Motor neuron (in vitro differentiated cells): ENCODE data around the gene THADA. TPM values are rescaled to one million over a fixed set of nuclear protein-coding genes. Genes with fewer than 3 reads are reported as not detected.
"Not testable (repeated sequence)": the region's sequence is repeated elsewhere in the genome, so short reads cannot be mapped to it uniquely, and the experiment has no call there.

Experiments used
- ATAC-seq, 8 experiments: fragments of 200-7000 bp; cut with Tn5 transposase; replicated peaks in 6 of 8; 2 replicates each; pipeline ENCODE4 v1.8.0; 2021; ENCODE audit warnings: mild to moderate bottlenecking in 8 of 8, moderate library complexity in 8 of 8
- H3K27ac ChIP-seq, 2 donors: fragments of 250-450 bp; sonication (Bioruptor Pico); 2 replicates each; pipeline ENCODE4 v1.9.0; 2021; ENCODE audit warnings: antibody characterized with exemption in 2 of 2, mild to moderate bottlenecking in 2 of 2, moderate library complexity in 1 of 2
- H3K4me1 ChIP-seq, 2 donors: fragments of 250-450 bp; sonication (Bioruptor Pico); replicated peaks in 1 of 2; 2 replicates each; pipeline ENCODE4 v1.6.1; 2021; ENCODE audit warnings: antibody characterized with exemption in 2 of 2, mild to moderate bottlenecking in 2 of 2, moderate library complexity in 1 of 2
- H3K4me3 ChIP-seq, 5 donors: fragments of 250-450 bp; sonication (Bioruptor Pico); 2 replicates each; pipeline ENCODE4 v1.9.0; 2021; ENCODE audit warnings: antibody characterized with exemption in 5 of 5, mild to moderate bottlenecking in 5 of 5, moderate library complexity in 4 of 5
- WGBS, 10 experiments: fragments of 450-650 bp; shearing (Covaris generic); methylation state at CpG; one replicate each; pipeline ENCODE4 v1.0.0; 2022; 5-methylcytosine and 5-hydroxymethylcytosine counted together
- in situ Hi-C, 9 experiments: fragments of 400-800 bp; cut with MboI; loops; one replicate each; pipeline ENCODE4 v1.15.0; 2021; ENCODE audit warnings: low sequenced_read_pairs in 9 of 9, low pct_unique_long_range_greater_than_20kb in 2 of 9; ENCODE audit not compliant: unreplicated experiment in 9 of 9
- total RNA-seq, 8 experiments: library from RNA; unstranded; fragments of 300-600 nt; gene quantifications; 2 replicates each; pipeline versions ENCODE4 v1.2.3 to v1.2.4, GENCODE V29; 2022

Gene THADA, protein sequence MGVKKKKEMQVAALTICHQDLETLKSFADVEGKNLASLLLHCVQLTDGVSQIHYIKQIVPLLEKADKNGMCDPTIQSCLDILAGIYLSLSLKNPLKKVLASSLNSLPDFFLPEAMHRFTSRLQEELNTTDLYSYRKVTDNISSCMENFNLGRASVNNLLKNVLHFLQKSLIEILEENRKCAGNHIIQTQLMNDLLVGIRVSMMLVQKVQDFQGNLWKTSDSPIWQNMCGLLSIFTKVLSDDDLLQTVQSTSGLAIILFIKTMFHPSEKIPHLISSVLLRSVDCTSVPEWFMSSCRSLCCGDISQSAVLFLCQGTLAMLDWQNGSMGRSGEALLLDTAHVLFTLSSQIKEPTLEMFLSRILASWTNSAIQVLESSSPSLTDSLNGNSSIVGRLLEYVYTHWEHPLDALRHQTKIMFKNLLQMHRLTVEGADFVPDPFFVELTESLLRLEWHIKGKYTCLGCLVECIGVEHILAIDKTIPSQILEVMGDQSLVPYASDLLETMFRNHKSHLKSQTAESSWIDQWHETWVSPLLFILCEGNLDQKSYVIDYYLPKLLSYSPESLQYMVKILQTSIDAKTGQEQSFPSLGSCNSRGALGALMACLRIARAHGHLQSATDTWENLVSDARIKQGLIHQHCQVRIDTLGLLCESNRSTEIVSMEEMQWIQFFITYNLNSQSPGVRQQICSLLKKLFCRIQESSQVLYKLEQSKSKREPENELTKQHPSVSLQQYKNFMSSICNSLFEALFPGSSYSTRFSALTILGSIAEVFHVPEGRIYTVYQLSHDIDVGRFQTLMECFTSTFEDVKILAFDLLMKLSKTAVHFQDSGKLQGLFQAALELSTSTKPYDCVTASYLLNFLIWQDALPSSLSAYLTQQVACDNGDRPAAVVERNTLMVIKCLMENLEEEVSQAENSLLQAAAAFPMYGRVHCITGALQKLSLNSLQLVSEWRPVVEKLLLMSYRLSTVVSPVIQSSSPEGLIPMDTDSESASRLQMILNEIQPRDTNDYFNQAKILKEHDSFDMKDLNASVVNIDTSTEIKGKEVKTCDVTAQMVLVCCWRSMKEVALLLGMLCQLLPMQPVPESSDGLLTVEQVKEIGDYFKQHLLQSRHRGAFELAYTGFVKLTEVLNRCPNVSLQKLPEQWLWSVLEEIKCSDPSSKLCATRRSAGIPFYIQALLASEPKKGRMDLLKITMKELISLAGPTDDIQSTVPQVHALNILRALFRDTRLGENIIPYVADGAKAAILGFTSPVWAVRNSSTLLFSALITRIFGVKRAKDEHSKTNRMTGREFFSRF (N-terminal part only)
- total RNA-seq = 10 to 100 TPM; 10.4 to 33.6 (median 15.9) TPM

DNA sequence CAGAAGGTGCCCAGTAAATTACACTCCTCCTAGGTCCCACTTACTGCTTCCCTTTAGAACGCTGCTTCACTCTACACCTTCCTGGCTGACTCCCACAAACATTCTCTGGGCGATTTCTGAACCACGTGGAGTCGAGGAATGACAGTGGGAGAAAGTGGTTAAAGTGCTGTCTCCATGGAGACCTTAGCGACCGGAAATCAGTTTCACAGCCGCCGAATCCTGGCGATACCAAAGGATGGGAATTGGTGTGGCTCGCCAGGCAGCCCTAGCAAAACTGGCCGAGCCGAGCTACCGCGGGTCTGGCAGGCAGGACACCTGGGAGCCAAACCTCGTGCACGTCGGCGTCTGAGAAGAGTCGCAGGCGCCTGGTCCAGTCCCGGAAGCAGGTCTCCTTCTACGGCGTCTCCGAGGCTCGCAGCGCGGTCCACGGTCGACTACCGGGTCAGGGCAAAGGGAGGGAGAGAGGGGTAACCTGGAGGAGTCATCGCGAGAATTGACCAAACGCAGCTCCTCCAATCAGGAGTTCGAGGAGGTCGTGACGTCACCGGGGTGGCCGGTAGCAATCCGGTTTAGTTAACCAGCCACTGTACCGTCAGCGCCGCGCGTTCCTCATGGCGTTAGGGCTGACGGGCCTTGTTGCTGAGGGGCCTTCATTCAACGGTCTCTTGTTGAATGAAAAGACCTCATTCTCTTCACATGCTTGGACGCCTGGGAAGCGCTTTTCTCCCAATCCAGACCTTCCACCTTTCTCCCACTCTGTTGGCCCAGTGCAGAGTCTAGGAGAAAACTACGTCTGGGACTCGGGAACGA, at the start of gene THADA:
Gene THADA, minus strand, starts transcription at position 436 of the 810 bp plus-strand sequence. CDS start 3,646 bp downstream, outside the sequence.
- in situ Hi-C loops = no loop called here
- peak; percentile 94 to 98 (median 97) for ATAC-seq
- H3K4me3 ChIP-seq = peak within 1 kb of the TSS; percentile 86 to 98 (median 96)
- H3K4me1 ChIP-seq = peaks cover 5 to 12% of the 10 kb centered on the region in 2 donors
- 0 to 13% (median 3%) methylated on average over 4 to 25 of the region's 52 CpGs; no CpG with 5 or more reads in 1 of the 10 experiments for WGBS, 10 experiments
- peak within 1 kb of the TSS; percentile 95 to 96 for H3K27ac ChIP-seq

DNA sequence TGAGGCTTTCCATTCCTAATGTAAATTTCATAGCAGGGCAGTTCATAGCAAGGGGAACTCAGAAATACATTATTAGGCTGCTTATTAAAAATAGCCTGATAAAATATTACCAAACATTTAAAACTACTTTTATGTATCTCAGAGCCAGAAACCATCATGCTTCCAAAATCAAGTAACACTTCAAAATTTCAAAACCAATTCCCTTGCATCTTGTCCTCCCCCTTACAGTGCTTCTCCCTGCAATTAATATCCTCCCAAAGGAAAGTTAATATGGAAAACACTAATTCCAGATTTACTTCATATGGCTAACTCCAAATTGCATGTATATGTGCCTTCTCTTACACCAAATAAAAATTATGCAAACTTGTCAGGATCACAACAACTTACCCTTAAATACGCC, 47.8 kb upstream of the THADA start:
- Histone ChIP-seq H3K27ac (no peak overlapping the region), H3K4me3 (no peak overlapping the region), H3K4me1 (peaks cover 0 to 3% of the 10 kb centered on the region in 2 donors)
- no peak for ATAC-seq
- in situ Hi-C loops = loop anchor here in 1 of 9 experiments (25.0 kb wide), 1 partner anchor 119 kb away; the partner anchor contains the start of gene DYNC2LI1
- 78 to 100% (median 100%) methylated on average over 1 of the region's 1 CpG; no CpG with 5 or more reads in 4 of the 10 experiments for WGBS, 10 experiments

DNA sequence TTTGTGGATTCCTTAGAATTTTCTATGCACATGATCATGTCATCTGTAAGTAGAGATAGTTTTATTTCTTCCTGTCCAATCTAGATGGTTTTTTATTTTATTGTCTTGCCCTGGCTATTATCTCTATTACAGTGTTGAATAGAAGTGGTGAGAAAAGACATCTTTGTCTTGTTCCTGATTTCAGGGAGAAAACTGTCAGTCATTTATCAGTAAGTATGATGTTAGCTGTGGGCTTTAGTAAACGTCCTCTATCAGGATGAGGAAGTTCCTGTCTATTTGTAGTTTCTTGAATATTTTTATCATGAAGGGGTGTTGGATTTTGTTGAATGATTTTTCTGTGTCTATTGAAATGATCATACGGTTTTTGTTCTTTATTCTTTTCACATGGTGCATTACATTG, 46.5 kb upstream of the THADA start:
- H3K4me1 ChIP-seq = peaks cover 0 to 3% of the 10 kb centered on the region in 2 donors
- no peak for ATAC-seq
- H3K4me3 ChIP-seq = no peak overlapping the region
- 15 to 90% (median 59%) methylated on average over 2 of the region's 2 CpGs for WGBS, 10 experiments
- in situ Hi-C loops = loop anchor here in 1 of 9 experiments (25.0 kb wide), 1 partner anchor 120 kb away; the partner anchor contains the start of gene DYNC2LI1
- no peak overlapping the region for H3K27ac ChIP-seq

DNA sequence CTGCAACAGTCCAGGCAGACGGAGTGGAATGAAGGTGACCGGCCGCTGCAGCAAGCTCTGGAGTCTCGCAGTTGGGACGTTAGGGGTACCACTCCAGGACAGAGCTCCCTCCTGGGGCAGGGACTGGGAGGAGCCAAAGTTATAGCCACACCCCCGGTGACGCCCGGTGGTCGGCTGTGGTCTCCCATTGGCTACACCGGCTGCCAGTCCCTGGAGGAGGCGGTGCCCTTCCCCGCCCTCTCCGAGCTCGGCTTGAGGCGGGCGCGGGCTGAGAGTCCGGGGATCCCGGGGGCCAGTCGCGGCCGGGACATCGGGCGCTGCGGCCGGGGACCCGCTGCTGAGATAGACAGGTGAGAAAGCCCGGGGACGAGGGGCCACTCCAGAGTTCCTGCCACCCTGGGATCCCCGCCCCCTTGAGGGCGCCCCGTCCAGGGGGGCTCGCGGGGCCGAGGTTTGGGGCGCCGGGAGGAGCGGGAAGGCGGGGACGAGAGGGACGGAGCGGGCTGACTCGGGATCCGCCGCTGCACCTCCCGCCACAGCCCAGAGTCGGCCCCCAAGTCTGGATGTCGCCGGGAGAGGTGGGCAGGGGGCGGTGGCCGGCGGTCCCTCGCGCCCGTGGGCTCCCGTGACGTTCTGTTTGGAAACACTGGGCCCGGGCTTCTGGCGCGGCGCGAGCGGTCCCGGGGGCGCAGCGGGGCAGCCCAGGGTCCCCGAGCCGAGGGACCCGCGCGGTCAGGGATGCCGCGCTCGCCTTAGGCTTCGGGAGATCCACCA, 41.4 kb upstream of the THADA start, which contains the start of gene PLEKHH2:
Gene PLEKHH2, plus strand, starts transcription at position 231 of the 774 bp plus-strand sequence. CDS start 7,414 bp downstream, outside the sequence.
- peak; percentile 94 to 99 (median 98) for ATAC-seq
- in situ Hi-C loops = loop anchor here in 1 of 9 experiments (25.0 kb wide), 1 partner anchor 125 kb away; the partner anchor contains the start of gene DYNC2LI1
- WGBS, 10 experiments = 0 to 6% (median 0%) methylated on average over 1 to 14 of the region's 75 CpGs; no CpG with 5 or more reads in 5 of the 10 experiments
- no peaks in the 10 kb centered on the region for H3K4me1 ChIP-seq
- H3K4me3 ChIP-seq = peak within 1 kb of the TSS; percentile 55 to 97 (median 69)
- H3K27ac ChIP-seq = no peak within 1 kb of the TSS

DNA sequence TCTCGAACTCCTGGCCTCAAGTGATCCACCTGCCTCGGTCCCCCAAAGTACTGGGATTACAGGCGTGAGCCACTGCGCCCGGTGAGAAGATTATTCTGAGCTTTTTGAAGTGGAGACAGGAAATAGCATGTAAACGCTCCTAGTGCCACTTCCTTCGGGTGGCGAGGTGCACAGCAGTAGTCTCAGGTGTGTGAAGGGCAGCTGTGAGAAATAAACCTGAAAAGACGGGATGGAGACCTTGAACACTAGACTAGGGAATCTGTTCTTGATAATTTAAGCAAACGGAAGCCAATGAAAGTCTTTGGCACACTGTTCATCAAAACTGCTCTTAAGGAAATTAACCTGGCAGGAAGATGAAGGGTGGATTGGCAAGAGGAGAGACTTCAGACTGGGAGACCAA, 40.8 kb upstream of the THADA start:
- Histone ChIP-seq H3K4me3 (peak overlapping the region; percentile 55 to 97 (median 69)), H3K27ac (no peak overlapping the region), H3K4me1 (no peaks in the 10 kb centered on the region)
- in situ Hi-C loops = loop anchor here in 1 of 9 experiments (25.0 kb wide), 1 partner anchor 126 kb away; the partner anchor contains the start of gene DYNC2LI1
- ATAC-seq = no peak
- WGBS, 10 experiments = 0 to 80% (median 29%) methylated on average over 1 to 9 of the region's 10 CpGs; no CpG with 5 or more reads in 4 of the 10 experiments

DNA sequence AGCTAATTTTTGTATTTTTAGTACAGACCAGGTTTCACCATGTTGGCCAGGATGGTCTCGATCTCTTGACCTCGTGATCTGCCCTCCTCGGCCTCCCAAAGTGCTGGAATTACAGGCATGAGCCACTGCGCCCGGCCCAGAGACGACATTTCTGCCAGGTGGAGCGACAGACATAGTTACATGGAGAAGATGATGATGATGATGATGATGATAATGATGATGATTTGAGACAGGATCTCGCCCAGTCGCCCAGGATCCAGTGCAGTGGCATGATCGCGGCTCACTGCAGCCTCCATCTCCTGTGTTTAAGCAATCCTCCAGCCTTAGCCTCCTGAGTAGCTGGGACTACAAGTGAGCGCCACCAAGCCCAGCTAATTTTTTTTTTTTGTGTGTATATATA, 40.3 kb upstream of the THADA start:
- ATAC-seq = not testable (repeated sequence)
- in situ Hi-C loops = loop anchor here in 1 of 9 experiments (25.0 kb wide), 1 partner anchor 126 kb away; the partner anchor contains the start of gene DYNC2LI1
- WGBS, 10 experiments = 80 to 100% (median 100%) methylated on average over 2 to 8 of the region's 12 CpGs; no CpG with 5 or more reads in 5 of the 10 experiments

DNA sequence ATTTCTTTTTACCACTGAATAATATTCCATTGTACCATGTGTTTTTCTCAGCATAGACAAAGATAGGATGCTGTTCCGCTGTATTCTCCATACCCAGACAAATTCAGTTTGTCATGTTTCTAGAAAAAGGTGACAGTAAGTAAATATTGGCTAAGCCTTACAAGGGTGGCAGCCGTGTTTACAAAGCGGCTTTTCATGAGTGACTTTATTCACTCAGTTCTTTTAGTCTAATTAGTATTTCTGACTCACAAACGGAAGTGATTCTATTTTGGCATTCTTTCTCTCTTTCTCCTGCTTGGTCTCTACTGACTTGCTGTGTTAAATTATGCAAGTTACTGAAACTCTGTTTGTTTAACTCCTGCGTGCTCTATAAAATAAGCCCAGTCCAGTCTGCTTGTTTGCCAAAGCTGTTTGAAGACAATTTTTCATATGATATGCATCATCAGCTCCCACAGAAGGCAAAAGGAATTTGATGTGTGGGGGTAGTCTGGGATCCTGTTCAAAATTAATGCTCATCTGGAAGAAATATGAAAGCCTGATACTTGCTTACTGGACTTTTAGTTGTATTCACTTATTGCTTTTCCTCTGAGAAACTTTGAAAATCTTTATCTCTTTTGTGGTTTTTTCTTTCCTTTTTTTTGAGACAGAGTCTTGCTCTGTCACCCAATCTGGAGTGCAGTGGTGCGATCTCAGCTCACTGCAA, 38.9 kb upstream of the THADA start:
- H3K27ac ChIP-seq = no peak overlapping the region
- WGBS, 10 experiments = 5 to 70% (median 23%) methylated on average over 2 to 6 of the region's 6 CpGs
- no peaks in the 10 kb centered on the region for H3K4me1 ChIP-seq
- peak in 5 of 8 experiments; percentile 17 to 62 (median 40) for ATAC-seq
- in situ Hi-C loops = loop anchor here in 1 of 9 experiments (25.0 kb wide), 1 partner anchor 128 kb away; the partner anchor contains the start of gene DYNC2LI1
- no peak overlapping the region for H3K4me3 ChIP-seq

More for the DNA sequence above, 40.3 kb upstream of the THADA start:
- H3K4me3 ChIP-seq, H3K4me1 ChIP-seq, H3K27ac ChIP-seq: not testable (repeated sequence)

DNA sequence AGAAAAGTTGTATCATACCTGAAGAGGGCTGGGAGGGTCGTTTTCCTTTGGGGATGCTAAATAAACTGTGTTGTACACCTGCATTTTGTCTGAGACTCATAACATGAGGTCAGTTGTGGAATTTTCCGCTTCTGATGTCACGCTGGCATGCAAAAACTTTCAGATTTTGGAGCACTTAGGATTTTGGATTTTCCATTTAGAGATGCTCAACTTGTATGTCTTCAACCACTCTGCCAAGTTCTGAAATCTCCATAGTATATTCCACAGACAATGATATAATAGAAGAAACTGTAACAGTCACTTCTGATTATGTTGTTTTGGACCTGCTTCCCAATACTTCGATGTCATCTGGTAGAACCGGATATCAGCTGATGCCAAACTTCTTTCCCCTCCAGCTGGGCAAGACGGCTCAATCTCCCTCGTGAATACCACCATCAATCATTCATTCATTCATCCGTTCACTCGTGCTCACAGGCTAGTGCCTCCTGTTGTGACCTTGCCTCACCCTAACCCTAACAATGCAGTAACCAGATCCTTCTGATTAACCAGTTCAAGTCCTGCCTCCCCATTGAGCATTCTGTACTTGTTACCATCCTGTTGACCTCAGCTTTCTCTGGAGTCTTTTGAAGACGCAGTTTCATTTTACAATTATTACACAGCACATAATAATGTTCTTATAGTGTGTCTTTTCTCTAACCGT, 35.9 kb upstream of the THADA start:
- Histone ChIP-seq H3K27ac (no peak overlapping the region), H3K4me1 (no peaks in the 10 kb centered on the region), H3K4me3 (no peak overlapping the region)
- no peak for ATAC-seq
- 47 to 100% (median 67%) methylated on average over 1 to 11 of the region's 11 CpGs; no CpG with 5 or more reads in 1 of the 10 experiments for WGBS, 10 experiments
- in situ Hi-C loops = loop anchor here in 1 of 9 experiments (25.0 kb wide), 1 partner anchor 131 kb away; the partner anchor contains the start of gene DYNC2LI1

DNA sequence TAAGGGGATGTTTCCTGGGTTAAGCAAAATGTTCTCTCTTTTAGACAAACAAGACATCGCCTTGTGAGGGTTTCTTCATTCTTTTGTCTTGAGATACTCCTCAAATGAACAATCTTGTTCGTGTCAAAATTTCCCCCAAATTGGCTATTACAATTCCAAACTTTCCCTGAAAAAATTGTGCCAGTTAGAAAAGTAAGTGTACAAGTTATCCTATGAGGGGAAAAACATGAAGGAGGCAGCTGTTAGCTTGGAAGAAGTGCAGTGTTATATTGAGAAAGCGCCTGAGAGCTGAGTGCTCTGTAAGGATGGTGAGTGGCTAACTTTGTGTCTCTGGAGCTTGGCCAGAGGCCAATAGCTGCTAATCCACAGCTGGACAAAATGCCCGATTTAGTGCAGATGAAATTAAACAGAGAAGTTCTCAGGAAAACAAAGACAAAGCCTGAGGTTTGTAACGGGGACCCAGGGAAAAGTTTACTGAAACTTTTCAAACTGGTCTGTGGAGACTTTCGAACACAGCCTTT, 27.2 kb upstream of the THADA start:
- ATAC-seq = peak in 1 of 8 experiments; percentile 19

More for the DNA sequence above, 27.2 kb upstream of the THADA start:
- no peaks in the 10 kb centered on the region for H3K4me1 ChIP-seq
- H3K27ac ChIP-seq = no peak overlapping the region
- WGBS, 10 experiments = 0 to 100% (median 71%) methylated on average over 1 to 6 of the region's 6 CpGs
- in situ Hi-C loops = loop anchor here in 1 of 9 experiments (25.0 kb wide), 1 partner anchor 264 kb away; no protein-coding TSS in a partner anchor
- H3K4me3 ChIP-seq = no peak overlapping the region
